Stimulated activated CD8-positive, alpha-beta memory T cell treated with anti-CD3 and anti-CD28 coated beads, Interleukin-12 subunit alpha, Interleukin-12 subunit beta, amount 100 ng/mL, for 1 hour (primary cell): ENCODE measurements around the gene SPINT4.
A peak's percentile ranks its signal among the peaks of the same experiment; 100 is the strongest.

Experiments used
- DNase-seq: peaks from one replicate; pipeline ENCODE4 v3.0.0-alpha.2; 2020; ENCODE audit warnings: low read depth

The SPINT4 gene

GRCh38 chr20:45765307-45765875, 43.2 kb downstream of the SPINT4 start:
- DNase-seq = no peak

GRCh38 chr20:45765980-45766379, 43.8 kb downstream of the SPINT4 start:
- no peak for DNase-seq

DNA sequence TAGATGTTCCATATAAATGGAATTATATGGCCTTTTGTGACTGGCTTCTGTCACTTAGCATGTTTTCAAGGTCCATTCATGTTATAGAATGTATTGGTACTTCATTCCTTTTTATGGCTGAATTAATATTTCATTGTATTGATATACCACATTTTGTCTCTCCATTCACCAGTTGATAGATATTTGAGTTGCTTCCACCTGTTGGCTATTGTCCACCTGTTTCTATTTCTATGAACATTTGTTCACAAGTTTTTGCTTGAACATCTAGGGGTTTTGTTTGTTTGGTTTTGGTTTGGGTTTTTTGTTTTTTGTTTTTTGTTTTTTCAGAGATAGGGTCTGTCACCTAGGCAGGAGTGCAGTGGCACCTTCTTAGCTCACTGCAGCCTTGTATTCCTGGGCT, 46.3 kb downstream of the SPINT4 start:
- no peak for DNase-seq

GRCh38 chr20:45771182-45771759, 49.1 kb downstream of the SPINT4 start:
- peak; percentile 60 for DNase-seq

DNA sequence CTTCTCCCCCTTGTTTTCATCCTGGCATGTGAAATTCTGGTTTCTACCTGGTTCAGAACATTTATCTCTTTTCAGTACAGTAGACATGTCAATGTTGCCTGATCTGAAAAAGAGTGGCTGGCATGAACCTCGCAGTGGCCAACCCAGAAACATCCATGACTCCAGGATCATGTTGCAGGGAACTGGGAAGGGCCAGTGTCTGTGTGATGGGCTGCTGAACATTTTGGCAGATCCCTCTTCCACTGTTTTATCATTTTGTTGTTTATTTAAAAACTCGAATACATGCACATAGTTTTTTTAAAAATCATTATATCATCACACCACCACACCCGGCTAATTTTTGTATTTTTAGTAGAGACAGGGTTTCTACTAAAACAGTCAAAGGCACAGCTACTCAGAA, 50.5 kb downstream of the SPINT4 start:
- DNase-seq = no peak

GRCh38 chr20:45774945-45775344, 52.8 kb downstream of the SPINT4 start:
- no peak for DNase-seq

DNA sequence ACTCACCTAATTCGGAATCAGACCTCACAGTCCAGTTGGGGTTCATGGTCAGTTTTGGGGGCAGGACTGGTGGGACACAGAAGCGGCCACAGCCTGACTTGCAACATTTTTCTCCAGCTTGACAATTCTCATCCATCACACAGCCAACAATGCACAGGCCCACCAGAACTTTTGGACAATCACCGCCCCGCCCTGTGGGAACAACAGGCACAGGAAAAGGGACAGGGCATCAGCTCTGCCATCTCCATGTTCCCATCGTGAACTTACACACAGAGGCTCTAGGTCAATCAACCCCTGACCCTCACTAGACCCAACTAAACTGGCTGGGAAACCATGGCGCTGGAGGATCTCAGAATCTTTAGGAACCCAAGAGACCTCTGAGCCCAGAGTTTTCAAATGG, 53.3 kb downstream of the SPINT4 start:
- no peak for DNase-seq
